ENCODE results near the gene ZNF581.

The ZNF581 gene

DNA sequence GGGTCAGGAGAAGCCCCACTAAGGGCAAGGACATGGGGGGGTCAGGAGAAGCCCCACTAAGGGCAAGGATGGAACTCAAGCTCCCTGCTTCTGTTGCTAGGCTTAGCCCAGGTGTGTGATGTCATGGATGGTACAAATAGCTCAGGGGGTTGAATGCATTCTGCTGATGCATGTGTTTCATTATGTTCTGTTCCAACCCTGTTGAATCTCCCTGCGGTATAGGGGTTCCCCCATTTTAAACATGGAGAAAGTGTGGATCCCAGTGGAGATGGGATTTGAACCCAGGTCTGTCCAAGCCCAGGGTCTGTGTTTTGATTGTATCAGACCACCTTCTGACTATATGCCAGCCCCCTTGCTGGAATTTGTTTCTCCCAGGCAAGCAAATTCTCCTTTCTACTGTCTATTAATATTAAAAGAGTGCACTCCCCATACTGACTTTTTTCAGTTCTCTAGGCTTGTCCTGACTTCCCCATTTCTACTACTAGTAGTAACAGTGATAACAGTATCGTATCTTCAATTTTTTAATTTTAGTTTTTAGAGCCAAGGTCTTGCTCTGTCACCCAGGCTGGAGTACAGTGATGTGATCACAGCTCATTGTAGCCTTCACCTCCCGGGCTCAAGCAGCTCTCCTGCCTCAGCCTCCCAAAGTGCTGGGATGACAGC lies 31.3 kb upstream of the ZNF581 start:
- no peak for DNase-seq

DNA sequence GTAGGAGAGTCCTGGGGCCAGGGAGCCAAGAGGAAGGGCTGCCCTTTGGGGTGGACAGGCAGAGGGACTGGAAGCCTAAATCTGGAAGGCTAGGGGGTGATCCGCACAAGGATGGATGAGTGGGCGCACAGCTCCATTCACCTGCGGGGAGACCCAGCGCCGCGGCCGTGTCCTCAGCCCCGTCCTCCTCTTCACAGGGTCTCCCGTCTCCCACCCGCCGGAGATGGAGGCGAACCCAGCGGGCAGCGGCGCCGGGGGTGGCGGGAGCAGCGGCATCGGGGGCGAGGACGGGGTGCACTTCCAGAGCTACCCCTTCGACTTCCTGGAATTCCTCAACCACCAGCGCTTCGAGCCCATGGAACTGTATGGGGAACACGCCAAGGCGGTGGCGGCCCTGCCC lies 30.1 kb upstream of the ZNF581 start:
- no peak for DNase-seq

DNA sequence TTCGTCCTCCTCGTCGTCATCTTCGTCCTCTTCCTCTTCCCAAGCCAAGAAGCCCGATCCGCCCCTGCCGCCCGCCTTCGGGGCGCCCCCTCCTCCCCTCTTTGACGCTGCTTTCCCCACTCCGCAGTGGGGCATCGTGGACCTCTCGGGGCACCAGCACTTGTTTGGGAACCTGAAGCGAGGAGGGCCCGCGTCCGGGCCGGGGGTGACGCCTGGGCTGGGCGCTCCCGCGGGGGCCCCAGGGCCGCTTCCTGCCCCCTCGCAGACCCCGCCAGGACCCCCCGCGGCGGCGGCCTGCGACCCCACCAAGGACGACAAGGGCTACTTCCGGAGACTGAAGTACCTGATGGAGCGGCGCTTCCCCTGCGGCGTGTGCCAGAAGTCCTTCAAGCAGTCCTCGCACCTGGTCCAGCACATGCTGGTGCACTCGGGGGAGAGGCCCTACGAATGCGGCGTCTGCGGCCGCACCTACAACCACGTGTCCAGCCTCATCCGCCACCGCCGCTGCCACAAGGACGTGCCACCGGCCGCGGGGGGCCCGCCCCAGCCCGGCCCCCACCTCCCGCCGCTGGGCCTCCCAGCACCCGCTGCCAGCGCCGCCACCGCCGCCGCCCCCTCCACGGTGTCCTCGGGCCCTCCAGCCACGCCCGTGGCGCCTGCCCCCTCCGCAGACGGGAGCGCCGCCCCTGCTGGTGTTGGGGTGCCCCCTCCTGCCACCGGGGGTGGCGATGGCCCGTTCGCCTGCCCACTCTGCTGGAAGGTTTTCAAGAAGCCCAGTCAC lies 29.3 kb upstream of the ZNF581 start:
- DNase-seq, result no peak

DNA sequence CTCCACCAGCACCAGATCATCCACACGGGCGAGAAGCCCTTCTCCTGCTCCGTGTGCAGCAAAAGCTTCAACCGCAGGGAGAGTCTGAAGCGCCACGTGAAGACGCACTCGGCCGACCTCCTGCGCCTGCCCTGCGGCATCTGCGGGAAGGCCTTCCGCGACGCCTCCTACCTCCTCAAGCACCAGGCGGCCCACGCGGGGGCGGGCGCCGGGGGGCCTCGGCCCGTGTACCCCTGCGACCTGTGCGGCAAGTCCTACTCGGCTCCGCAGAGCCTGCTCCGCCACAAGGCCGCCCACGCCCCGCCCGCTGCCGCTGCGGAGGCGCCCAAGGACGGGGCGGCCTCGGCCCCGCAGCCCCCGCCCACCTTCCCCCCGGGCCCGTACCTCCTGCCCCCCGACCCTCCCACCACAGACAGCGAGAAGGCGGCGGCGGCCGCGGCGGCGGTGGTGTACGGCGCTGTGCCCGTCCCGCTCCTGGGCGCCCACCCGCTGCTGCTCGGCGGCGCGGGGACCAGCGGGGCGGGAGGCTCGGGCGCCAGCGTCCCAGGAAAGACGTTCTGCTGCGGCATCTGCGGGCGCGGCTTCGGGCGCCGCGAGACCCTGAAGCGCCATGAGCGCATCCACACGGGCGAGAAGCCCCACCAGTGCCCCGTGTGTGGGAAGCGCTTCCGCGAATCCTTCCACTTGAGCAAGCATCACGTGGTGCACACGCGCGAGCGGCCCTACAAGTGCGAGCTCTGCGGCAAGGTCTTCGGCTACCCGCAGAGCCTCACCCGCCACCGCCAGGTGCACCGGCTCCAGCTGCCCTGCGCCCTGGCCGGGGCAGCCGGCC lies 28.5 kb upstream of the ZNF581 start:
- DNase-seq, result no peak

DNA sequence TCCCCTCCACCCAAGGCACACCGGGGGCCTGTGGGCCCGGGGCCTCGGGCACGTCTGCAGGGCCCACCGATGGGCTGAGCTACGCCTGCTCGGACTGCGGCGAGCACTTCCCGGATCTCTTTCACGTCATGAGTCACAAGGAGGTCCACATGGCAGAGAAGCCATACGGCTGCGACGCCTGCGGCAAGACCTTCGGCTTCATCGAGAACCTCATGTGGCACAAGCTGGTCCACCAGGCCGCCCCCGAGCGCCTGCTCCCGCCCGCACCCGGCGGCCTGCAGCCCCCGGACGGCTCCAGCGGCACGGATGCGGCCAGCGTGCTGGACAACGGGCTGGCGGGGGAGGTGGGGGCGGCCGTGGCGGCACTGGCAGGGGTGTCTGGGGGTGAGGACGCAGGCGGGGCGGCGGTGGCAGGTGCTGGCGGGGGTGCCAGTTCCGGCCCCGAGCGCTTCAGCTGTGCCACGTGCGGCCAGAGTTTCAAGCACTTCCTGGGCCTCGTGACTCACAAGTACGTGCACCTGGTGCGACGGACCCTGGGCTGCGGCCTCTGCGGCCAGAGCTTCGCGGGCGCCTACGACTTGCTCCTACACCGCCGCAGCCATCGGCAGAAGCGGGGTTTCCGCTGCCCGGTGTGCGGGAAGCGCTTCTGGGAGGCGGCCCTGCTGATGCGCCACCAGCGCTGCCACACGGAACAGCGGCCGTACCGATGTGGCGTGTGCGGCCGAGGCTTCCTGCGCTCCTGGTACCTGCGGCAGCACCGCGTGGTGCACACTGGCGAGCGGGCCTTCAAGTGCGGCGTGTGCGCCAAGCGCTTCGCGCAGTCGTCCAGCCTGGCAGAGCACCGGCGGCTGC lies 27.7 kb upstream of the ZNF581 start:
- no peak for DNase-seq

DNA sequence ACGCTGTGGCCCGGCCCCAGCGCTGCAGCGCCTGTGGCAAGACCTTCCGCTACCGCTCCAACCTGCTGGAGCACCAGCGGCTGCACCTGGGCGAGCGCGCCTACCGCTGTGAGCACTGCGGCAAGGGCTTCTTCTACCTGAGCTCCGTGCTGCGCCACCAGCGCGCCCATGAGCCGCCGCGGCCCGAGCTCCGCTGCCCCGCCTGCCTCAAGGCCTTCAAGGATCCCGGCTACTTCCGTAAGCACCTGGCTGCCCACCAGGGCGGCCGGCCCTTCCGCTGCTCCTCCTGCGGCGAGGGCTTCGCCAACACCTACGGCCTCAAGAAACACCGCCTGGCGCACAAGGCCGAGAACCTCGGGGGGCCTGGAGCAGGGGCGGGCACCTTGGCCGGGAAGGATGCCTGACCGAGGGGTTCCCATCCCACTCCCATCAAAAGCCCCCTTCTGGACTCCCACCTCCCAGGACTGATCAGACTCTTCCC lies 27.0 kb upstream of the ZNF581 start:
- no peak for DNase-seq

DNA sequence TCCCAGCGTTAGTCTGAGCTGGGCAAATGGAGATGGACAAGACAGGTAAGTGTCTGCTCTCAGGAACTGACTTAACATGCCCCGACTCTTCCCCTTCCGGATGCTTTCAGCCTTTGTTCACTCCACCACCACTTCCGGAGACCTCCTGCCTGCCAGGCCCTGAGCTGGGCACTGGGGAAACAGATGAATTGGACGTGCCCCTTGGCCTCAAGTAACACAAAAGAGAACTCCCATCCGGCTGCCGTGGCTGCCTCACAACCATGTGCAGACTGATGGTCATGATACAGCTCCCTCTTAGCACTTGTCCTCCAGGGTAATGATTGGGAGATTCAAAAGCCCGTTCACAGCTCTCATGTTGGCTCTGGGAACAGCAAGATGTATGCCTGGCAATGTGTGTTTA lies 26.0 kb upstream of the ZNF581 start:
- no peak for DNase-seq

DNA sequence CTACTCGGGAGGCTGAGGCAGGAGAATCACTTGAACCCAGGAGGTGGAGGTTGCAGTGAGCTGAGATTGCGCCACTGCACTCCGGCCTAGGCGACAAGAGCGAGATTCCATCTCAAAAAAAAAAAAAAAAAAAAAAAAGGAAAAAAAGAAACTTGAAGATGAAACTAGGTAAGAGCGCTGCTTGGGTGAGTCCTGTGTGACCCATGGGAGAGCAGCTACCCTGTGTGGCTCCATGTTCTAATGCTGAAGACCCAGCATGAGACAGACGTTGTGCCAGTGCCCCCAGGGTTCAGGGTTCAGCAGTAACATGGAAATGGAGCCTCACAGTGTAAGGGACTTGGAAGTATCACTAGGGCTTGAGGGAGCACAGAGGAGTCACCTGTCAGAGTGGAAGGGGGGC lies 25.0 kb upstream of the ZNF581 start:
- DNase-seq, result no peak

DNA sequence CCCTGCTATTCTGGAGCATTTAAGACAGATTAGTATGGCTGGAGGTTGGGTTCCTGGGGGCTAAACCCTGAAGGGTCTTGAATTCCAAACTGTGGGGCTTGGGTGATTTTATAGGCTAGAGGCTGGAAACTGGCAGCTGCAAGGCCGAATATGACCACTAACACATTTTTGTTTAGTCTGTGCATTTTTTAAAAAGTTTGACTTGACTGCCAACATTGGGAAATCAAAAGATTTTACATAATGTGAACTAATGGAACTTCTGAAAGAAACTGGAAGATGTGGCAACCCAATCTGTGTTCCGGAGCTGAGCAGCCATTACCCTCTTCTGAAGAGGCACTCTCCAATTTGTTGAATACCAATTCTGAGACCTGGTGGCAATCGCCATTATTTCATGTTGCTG lies 24.2 kb upstream of the ZNF581 start:
- no peak for DNase-seq

DNA sequence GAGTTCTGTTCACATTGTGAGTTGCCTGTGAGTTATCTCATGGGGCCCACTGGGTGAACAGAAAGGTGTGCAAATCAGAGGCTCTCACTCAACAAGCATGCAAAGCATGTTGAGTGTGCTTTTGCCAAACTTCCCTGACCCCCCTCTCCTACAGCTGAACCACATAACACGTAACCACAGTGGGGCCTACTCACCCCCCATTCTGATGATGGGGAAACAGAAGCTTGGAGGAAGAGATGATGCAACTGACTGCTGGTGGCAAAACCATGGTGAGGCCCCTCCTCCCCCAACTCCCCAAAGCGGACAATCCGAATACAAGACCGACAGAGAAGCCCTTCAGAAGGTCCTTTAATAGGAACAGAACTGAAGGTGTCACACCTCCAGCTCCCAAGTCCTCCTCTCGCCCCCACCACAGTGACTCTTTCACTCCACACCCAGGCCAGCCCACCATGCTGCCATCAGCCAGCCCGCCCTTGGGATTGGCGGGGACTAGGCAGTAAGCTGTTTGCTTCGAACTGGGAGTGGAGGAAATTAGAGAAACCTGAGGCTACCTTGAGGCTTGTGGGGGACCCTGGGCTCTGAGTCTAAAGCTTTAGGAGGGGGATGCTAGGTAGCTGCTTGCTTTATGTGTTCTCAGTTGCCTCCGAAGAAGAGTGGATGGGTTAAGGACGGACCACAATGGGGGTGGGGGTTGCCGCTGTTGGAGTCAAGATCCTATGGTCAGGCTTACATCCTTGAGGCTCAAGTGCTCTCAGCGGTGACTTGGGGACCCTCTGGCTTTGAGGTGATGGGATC lies 22.8 kb upstream of the ZNF581 start:
- DNase-seq, result no peak

DNA sequence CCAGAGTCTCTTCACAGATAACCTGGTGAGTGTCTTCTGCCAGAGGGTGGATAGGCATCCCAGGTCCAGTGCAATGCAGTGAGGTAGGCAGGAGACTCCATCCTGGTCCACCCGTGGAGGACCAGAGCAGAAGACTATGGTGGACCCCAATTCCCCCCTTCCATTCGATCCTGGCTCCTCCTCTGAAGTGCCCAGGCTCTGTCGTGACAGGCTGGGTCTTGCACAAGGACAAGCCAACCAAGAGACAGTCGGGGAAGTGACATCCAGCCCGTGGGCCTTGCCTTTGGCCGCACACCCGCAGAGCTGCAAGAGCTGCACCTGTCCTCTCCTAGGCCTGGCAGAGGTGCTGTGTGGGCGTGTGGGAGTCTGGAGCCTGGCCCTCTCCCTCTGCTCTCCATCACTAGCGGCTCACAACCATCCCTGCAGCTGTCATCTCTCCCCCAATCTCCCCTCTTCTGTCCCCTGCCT lies 22.2 kb upstream of the ZNF581 start:
- no peak for DNase-seq

DNA sequence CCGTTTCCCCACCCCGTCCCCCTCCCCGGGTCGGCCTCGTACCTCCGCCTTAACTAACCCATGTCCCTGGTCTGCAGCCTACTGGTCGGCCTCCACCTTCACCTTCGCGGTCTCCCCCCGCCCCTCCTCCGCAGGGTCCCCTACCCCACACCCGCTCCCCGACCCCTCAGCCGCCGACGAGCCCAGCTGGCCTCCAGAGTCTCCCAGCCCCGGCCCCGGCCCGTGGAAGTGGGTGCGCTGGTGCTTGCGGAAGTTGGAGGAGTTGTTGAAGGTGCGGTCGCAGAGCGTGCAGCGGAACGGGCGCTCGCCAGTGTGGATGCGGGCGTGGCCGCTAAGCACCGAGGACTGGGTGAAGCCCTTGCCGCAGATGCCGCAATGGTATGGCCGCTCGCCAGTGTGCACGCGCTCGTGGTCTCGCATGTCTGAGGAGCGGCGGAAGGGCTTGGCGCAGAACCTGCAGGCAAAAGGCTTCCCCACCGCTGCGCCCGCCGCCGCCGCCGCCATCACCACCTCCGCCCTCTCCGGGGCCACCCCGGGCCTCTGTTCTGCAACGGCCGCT lies 21.7 kb upstream of the ZNF581 start:
- no peak for DNase-seq

DNA sequence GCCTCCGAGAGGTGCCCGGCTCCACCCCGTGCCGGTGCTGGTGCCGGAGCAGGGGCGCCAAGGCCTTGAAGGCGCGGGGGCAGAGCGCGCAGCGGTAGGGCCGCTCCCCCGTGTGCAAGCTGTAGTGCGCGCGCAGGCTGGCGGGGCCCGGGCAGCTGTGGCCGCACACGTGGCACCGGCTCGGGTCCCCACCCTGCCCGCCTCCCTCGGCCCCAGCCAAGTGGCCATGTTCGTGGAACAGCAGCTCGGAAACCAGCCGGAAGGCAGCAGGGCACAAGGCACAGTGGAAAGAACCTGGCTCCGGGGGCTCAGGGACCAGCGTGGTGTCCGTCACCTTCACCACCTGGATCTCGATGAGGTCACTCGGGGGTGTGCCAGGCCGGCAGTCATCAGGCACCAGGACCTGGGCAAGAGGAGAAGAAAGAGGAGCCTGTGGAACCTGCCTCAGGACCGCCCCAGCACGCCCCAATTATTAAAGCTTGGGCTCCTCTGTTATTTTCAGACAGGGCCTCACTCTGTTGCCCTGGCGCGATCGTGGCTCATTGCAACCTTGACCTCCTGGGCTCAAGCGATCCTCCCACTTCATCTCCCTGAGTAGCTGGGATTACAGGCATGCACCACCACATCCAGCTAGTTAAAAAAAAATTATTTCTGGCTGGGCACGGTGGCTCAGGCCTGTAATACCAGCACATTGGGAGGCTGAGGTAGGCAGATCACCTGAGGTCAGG lies 21.0 kb upstream of the ZNF581 start:
- DNase-seq, result no peak

DNA sequence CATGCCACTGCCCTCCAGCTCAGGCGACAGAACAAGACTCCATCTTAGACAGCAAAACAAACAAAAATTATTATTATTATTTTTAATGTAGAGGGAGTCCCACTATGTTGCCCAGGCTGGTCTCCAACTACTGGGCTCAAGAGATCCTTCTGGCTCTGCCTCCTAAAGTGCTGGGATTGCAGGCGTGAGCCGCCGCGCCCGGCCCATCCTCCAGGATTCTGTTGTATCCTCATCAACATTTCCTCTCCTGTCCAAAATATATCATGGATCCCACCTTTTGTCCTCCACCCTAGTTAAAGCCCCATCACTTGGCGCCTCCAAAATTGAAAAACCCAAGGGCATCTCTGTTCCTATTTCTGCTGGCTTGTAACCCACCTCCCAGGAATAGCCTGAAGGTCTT lies 20.3 kb upstream of the ZNF581 start:
- DNase-seq, result no peak

DNA sequence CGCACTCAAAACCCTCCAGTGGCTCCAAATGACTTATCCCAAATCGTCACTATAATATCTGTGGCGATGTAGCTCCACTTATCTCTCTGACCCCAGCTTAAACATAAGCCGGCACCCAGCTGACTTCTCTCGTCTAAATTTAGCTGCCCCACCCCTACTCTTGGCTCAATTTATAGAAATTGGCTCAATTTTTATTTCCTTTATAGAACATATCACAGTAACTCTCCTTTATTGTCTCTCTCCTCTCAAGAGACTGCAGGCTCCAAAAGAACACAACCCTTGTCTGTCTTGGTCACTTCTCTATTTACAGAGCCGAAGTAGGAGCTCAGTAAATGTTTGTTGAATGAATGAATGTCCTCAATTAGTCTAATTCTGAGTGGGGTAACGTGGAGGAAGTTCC lies 19.9 kb upstream of the ZNF581 start:
- DNase-seq, result no peak

DNA sequence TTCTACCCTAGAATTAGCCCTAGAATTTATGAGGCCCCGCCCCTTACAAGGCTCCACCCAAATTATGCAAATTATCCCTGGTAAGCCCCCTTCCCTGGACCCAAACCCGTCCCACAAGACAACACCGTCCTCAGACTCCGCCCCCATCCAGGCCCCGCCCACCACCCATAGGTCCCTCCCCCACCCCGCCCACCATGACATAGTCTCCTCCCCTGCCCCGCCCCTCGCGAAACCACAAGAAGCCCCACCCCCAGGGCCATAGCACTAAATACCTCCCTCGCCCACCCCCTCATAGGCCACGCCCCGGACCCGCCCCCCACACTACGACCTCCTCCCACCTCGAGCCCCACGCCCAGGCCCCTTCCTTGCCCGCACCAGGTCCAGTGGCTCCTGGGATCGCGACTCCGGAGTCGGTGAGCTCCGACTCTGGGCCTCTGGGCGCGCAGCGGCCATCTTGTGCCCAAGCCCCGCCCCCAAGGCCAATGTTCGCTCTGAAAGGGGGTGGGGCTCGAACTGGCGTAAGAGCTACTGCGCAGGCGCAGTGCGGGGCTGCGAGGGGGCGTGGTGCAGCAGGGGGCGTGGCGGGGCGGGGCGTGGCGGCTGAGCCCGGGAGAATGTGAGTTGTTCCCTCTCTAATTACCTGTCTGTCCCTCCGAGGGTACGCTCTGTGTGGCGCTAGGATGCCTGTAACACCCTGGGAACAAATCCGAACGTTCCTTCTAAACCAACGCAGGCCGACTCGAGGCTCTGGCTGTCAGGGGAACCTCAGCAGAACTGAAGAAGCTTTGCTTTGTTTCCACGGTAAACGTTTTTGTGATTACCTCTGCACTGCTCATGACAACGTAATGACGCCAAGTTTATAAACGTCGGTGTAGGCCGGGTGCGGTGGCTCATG lies 19.1 kb upstream of the ZNF581 start, which contains the start of gene ZNF784:
TSS of gene ZNF784 (minus strand) at position 458 of the 895 bp plus-strand sequence. CDS start at position 453, 5 bp downstream.
- DNase-seq, result peak; percentile 99

DNA sequence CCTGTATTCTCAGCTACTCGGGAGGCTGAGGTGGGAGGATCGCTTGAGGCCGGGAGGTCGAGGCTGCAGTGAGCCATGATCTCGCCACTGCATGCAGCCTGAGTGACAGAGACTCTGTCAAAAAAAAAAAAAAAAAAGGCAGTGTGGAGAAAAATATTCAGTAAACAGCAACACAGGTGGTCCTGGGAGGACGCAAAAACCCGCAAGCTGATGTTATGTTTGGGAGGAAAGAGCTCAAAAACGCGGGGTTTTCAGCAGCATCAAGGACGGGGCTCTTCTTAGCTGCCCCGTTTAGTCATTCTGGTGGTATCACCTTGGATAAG lies 18.5 kb upstream of the ZNF581 start:
- DNase-seq, result no peak

DNA sequence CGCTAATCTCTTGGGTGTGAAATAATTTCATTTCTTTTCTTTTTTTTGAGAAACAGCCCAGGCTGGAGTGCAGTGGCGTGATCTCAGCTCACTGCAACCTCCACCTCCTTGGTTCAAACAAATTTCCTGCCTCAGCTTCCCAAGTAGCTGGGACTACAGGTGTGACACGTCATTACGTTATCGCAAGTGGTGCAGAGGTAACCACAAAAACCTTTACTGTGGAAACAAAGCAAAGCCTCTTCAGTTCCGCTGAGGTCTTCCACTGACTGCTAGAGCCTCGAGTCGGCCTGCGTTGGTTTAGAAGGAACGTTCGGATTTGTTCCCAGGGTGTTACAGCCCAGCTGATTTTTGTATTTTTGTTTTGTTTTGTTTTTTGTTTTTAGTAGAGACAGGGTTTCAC lies 17.1 kb upstream of the ZNF581 start:
- DNase-seq, result no peak

DNA sequence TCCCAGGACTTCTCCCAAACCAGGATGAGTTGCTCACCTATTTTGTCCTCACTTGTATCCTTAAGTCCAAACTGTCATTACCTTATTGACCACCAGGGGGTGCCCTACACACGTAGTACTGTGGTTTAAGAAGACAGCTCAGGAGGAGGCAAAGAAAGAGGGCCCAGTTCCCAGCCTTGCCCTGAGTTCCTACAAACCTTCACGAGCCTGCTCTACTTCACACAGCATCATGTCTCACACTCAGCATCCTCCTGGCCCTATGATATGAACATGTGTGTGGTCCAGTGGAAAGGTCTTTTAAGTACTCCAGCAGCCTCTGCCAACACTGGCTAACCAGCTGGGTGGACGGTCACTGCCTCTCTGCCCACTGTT lies 11.0 kb upstream of the ZNF581 start:
- peak; percentile 97 for DNase-seq

DNA sequence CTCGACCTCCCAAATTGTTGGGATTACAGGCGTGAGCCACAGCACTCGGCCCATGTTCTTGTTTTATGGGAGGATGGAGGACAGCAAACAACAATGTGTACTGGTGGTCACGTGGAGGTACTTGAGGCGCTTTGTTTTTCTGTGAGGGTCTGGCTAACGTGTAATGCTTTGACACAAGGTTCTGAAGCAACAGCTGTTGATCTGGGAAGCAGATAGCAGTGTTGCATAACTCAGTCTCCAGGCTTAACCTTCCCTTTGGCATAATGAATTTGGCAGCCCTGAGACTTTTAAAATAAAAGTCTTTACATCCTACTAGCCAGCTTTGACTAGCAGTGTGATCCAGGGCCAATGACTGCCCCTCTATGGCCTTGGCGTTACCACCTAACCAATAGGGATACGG lies 9.6 kb upstream of the ZNF581 start:
- no peak for DNase-seq

Data from eye (tissue), 1 donor.